Measurements from ENCODE around the gene NRGN. TPM values are rescaled to one million over a fixed set of nuclear protein-coding genes. Genes with fewer than 3 reads are reported as not detected.
A peak's percentile ranks its signal among the peaks of the same experiment; 100 is the strongest.

NRGN gene
- total and polyA plus RNA-seq, 3 donors from 2014 or later = 3.0 to 10.4 (median 5.5) TPM

- no peak overlapping the region for H3K27ac ChIP-seq
- H3K4me1 ChIP-seq = no peaks in the 10 kb centered on the region
- no peaks in the 10 kb centered on the region for H3K9me3 ChIP-seq
- intact Hi-C loops (cut with DNase I; ENCODE audit: low total_unique reads) = no loop called here
- H3K27me3 ChIP-seq = no peaks in the 10 kb centered on the region
- 92% methylated on average over 4 of the region's 4 CpGs for WGBS, 2 donors
- H3K36me3 ChIP-seq (ENCODE audit: low read depth, missing control alignments) = no peaks in the 10 kb centered on the region
- no peak overlapping the region for H3K4me3 ChIP-seq
- no peak for DNase-seq
- no peak for TF ChIP-seq CTCF (IDR thresholded peaks at IDR 0.05)
- no peak for TF ChIP-seq POLR2A (IDR thresholded peaks at IDR 0.05)
Observed at GRCh38 chr11:124707829-124708228, 31.9 kb upstream of the NRGN start.

- intact Hi-C loops (cut with DNase I; ENCODE audit: low total_unique reads) = no loop called here
- no peak overlapping the region for H3K4me3 ChIP-seq
- no peaks in the 10 kb centered on the region for H3K27me3 ChIP-seq
- WGBS, 2 donors = 80 to 87% methylated on average over 3 of the region's 3 CpGs
- H3K4me1 ChIP-seq = no peaks in the 10 kb centered on the region
- TF ChIP-seq CTCF (IDR thresholded peaks at IDR 0.05) (no peak), POLR2A (IDR thresholded peaks at IDR 0.05) (no peak)
- DNase-seq = no peak
- H3K27ac ChIP-seq = no peak overlapping the region
- no peaks in the 10 kb centered on the region for H3K36me3 ChIP-seq (ENCODE audit: low read depth, missing control alignments)
- no peaks in the 10 kb centered on the region for H3K9me3 ChIP-seq
Observed at GRCh38 chr11:124712392-124712791, 27.4 kb upstream of the NRGN start.

DNA sequence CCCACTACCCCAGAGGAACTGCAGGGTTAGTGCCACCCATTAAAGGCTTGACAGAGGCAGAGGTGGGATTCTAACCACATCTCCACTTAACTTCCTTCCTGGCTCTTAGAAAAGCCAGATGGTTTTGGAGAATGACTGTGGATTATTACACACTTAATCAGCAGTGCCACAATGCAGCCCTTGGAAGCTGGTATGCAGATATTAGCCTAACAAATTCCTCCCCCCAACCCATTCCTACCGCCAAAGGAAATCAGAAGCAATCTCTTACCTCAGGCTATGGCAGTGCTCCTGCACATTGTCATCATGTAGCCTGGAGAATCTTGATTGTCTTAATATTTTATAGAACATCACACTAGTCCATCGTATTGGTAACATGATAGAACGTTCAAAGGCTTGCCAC, 23.2 kb upstream of the NRGN start:
- Histone ChIP-seq H3K27me3 (no peaks in the 10 kb centered on the region), H3K36me3 (ENCODE audit: low read depth, missing control alignments) (no peaks in the 10 kb centered on the region), H3K4me3 (no peak overlapping the region), H3K4me1 (no peaks in the 10 kb centered on the region), H3K27ac (no peak overlapping the region), H3K9me3 (no peaks in the 10 kb centered on the region)
- intact Hi-C loops (cut with DNase I; ENCODE audit: low total_unique reads) = no loop called here
- no peak for DNase-seq
- TF ChIP-seq CTCF (IDR thresholded peaks at IDR 0.05) (no peak), POLR2A (IDR thresholded peaks at IDR 0.05) (no peak)
- WGBS, 2 donors = 58 to 69% methylated on average over 3 of the region's 3 CpGs

DNA sequence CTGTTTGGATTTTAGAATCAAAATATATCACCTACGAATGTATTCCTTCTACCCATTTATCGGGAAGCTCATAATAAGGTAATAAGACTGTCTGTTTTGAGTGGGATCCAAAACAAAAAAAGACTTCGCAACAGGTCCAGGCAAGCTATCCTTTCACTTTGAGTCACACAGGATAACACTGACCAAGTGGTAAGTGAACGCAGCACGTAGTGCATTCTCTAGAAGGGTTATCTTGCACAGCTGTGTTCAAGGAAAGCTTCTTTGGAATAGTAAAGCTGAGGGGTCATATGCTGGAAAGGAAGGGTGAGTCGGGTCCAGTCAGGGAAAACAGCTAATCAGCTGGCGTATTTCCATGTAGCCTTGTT, 22.3 kb upstream of the NRGN start:
- Histone ChIP-seq H3K27ac (no peak overlapping the region), H3K36me3 (ENCODE audit: low read depth, missing control alignments) (no peaks in the 10 kb centered on the region), H3K9me3 (no peaks in the 10 kb centered on the region), H3K27me3 (no peaks in the 10 kb centered on the region), H3K4me1 (no peaks in the 10 kb centered on the region), H3K4me3 (no peak overlapping the region)
- 26 to 31% methylated on average over 7 of the region's 7 CpGs for WGBS, 2 donors
- intact Hi-C loops (cut with DNase I; ENCODE audit: low total_unique reads) = no loop called here
- no peak for DNase-seq
- TF ChIP-seq POLR2A (IDR thresholded peaks at IDR 0.05) (no peak), CTCF (IDR thresholded peaks at IDR 0.05) (no peak)

DNA sequence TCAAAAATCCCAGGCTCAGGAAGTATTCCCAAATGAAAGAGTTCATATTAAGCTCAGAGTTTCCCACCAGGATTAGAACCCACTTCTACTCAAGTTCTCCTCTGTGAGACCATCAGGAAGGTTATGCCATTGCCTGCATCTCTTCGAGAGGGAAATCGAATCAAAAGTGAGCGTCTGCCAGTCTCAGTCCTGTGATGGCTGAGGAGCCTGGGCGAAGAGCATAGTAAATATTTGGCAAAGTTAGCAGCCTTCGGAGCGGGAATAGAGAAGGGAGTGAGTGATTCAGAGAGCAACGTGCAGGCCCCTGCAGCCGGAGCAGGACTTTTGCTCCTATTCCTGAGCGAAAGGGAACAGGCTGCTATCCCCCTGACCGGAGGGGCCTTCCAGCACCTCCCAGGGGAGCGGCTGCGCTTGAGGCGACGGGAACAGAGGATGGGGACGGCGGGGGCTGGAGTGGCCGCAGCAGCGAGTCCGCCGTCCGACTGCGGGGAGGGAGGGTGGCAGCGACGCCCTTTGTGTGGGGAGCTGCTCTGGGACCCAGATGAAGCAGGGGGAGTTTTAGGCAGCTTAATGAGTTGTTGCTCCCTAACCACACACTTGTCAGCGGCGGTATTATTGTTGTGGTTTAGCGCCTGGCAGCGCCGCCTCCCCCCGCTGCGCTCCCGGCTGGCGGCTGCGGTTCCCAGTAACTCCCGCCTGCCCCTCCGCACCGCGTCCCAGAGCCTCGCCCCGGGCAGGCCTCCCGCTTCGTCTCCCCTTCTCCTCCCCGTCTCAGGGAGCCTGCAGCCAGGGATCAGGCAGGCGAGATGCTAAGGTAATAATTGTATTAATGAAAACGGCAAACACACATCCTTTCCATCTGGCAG, 21.7 kb upstream of the NRGN start:
- Histone ChIP-seq H3K4me1 (no peaks in the 10 kb centered on the region), H3K27me3 (no peaks in the 10 kb centered on the region), H3K27ac (no peak overlapping the region), H3K9me3 (no peaks in the 10 kb centered on the region), H3K4me3 (peak overlapping the region; percentile 12 to 32), H3K36me3 (ENCODE audit: low read depth, missing control alignments) (no peaks in the 10 kb centered on the region)
- WGBS, 2 donors = 0 to 2% methylated on average over 32 to 45 of the region's 45 CpGs
- DNase-seq = no peak
- TF ChIP-seq CTCF (IDR thresholded peaks at IDR 0.05) (no peak), POLR2A (IDR thresholded peaks at IDR 0.05) (no peak)
- intact Hi-C loops (cut with DNase I; ENCODE audit: low total_unique reads) = no loop called here
